ENCODE measurements around the gene UQCC2.

Gene UQCC2

GRCh38 chr6:33705955-33706725 lies 5.4 kb downstream of the UQCC2 start:
- no peak for DNase-seq (ENCODE audit: low read depth)

GRCh38 chr6:33705268-33705885 lies 6.1 kb downstream of the UQCC2 start:
- no peak for DNase-seq (ENCODE audit: low read depth)

- no peak for DNase-seq (ENCODE audit: low read depth)
Measured at GRCh38 chr6:33704215-33705066, 7.1 kb downstream of the UQCC2 start.

GRCh38 chr6:33702345-33702977 lies 9.0 kb downstream of the UQCC2 start:
- DNase-seq (ENCODE audit: low read depth): no peak

- DNase-seq (ENCODE audit: low read depth): peak; percentile 73
Measured at GRCh38 chr6:33700391-33701050, 11.0 kb downstream of the UQCC2 start.

- DNase-seq (ENCODE audit: low read depth): no peak
Measured at GRCh38 chr6:33699739-33700138, 11.8 kb downstream of the UQCC2 start.

- no peak for DNase-seq (ENCODE audit: low read depth)
Measured at GRCh38 chr6:33699131-33699530, 12.4 kb downstream of the UQCC2 start.

GRCh38 chr6:33698494-33698893 lies 13.0 kb downstream of the UQCC2 start:
- no peak for DNase-seq (ENCODE audit: low read depth)

GRCh38 chr6:33697845-33698244 lies 13.7 kb downstream of the UQCC2 start:
- no peak for DNase-seq (ENCODE audit: low read depth)

- peak; percentile 18 for DNase-seq (ENCODE audit: low read depth)
Measured at GRCh38 chr6:33696548-33697518, 14.7 kb downstream of the UQCC2 start.

- no peak for DNase-seq (ENCODE audit: low read depth)
Measured at GRCh38 chr6:33696076-33696475, 15.4 kb downstream of the UQCC2 start.

- no peak for DNase-seq (ENCODE audit: low read depth)
Measured at GRCh38 chr6:33695451-33695887, 16.0 kb downstream of the UQCC2 start.

GRCh38 chr6:33694977-33695376 lies 16.5 kb downstream of the UQCC2 start:
- no peak for DNase-seq (ENCODE audit: low read depth)

GRCh38 chr6:33694401-33694931 lies 17.0 kb downstream of the UQCC2 start:
- peak; percentile 58 for DNase-seq (ENCODE audit: low read depth)

- DNase-seq (ENCODE audit: low read depth): no peak
Measured at GRCh38 chr6:33693186-33694105, 18.1 kb downstream of the UQCC2 start.

GRCh38 chr6:33692760-33693158 lies 18.7 kb downstream of the UQCC2 start:
- peak; percentile 33 for DNase-seq (ENCODE audit: low read depth)

GRCh38 chr6:33692078-33692759 lies 19.3 kb downstream of the UQCC2 start:
- no peak for DNase-seq (ENCODE audit: low read depth)

- no peak for DNase-seq (ENCODE audit: low read depth)
Measured at GRCh38 chr6:33691456-33692077, 19.9 kb downstream of the UQCC2 start.
